ENCODE results near the gene SAC3D1.
A peak's percentile ranks its signal among the peaks of the same experiment; 100 is the strongest.
"Not testable (repeated sequence)": the region's sequence is repeated elsewhere in the genome, so short reads cannot be mapped to it uniquely, and the experiment has no call there.

Gene SAC3D1

DNA sequence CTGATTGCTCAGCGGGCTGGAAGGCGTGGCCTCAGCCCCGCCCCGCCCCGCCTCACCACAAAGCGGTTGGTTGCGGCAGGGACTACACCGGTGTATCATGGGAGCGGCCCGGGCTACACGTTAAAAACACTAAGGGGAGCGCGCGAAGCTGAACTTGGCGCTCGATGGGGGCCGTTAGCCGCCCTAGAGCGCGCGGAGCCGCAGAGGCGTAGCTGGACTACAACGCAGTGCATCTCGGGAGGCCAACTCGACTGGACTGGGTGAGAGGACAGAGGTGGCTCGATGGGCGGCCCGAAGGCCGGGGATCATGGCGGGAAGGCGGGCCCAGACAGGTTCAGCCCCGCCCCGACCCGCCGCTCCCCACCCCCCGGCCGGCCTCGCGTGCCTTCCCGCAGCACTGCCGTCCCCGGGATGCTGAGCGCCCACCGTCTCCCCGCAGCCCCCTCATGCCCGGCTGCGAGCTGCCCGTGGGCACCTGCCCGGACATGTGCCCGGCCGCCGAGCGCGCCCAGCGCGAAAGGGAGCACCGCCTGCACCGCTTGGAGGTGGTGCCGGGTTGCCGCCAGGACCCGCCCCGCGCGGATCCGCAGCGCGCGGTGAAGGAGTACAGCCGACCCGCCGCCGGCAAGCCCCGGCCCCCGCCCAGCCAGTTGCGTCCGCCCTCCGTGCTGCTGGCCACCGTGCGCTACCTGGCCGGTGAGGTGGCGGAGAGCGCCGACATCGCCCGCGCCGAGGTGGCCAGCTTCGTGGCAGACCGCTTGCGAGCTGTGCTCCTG, at the start of gene SAC3D1:
SAC3D1 (plus strand) TSS at position 364 of the 776 bp plus-strand sequence; CDS start at position 447, 83 bp downstream.
- Mint-ChIP-seq H3K9me3 (no peaks in the 10 kb centered on the region), H3K36me3 (ENCODE audit: low read depth) (peaks cover 39% of the 10 kb centered on the region), H3K27me3 (no peaks in the 10 kb centered on the region), H3K4me1 (ENCODE audit: low read depth) (peaks cover 27% of the 10 kb centered on the region), H3K27ac (peak within 1 kb of the TSS; percentile 97), H3K4me3 (peak within 1 kb of the TSS; percentile 86)
- DNase-seq, result peak; percentile 94

DNA sequence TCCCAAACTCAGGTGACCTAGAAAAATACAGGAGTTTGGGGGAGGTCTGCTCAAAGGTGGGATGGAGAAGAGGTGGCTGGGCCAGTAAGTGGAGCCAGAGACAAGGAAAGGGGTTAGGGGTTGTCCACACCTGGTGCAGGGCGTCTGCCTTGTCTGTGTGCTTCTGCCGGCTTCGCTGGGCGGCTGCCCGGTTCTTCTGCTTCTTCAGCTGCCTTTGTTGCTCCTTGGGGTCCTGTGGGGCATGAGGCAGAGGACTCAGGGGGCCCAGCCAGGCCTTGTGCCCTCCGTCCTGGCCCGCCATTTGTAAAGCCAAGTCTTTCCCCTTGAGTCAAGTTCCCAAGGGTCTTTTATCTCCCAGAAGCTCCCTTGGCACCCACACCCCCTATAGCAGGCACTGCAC, 46.7 kb upstream of the SAC3D1 start:
- H3K4me1 Mint-ChIP-seq (ENCODE audit: low read depth), result peaks cover 17% of the 10 kb centered on the region
- no peaks in the 10 kb centered on the region for H3K36me3 Mint-ChIP-seq (ENCODE audit: low read depth)
- no peak overlapping the region for H3K27ac Mint-ChIP-seq
- H3K9me3 Mint-ChIP-seq, result no peaks in the 10 kb centered on the region
- peaks cover 2% of the 10 kb centered on the region for H3K27me3 Mint-ChIP-seq
- no peak overlapping the region for H3K4me3 Mint-ChIP-seq
- DNase-seq, result no peak

DNA sequence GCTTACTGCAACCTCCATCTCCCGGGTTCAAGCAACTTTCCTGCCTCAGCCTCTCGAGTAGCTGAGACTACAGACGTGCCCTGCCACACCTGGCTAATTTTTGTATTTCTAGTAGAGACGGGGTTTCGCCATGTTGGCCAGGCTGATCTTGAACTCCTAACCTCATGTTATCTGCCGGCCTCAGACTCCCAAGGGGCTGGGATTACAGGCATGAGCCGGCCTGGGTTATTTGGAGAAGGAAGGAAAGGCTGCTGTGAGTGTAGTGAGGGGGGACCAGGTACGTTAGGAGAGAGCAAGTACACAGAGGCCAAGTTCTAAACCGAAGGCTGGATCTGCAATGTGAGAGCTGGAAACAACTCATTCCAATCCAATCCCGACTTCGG, 44.7 kb upstream of the SAC3D1 start:
- no peaks in the 10 kb centered on the region for H3K36me3 Mint-ChIP-seq (ENCODE audit: low read depth)

DNA sequence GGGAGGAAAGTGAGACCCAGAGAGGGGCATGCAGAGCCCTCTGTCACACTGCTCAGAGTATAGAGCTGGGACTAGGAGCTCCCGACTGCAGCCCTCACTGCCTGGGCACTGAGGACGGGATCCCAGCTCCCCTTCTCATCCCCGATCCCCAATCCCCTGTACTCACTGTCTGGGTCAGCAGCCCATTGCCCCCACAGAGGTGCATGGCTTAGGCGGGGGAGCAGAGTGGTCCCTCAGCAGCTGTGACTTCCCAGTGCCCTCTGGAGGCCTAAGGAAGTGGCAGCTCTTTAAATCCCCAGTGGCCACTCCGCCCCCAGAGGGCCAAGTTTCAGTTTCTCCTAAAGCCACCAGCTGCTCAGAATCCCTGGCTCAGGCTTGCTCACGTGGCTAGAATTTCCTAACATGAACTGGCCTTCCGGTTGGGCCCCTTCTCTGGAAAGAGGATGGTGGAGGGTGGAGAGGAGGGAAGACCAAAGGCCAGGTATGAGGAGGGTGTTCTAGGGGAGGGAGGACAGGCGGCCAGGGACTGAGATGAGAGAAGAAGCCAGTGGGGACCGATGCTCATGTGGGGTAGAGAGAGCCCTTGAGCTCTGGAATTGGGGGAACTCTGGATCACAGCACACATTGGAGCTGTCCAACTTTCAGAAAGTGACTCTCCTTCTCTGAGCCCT, 44.2 kb upstream of the SAC3D1 start, which contains the start of gene BATF2:
BATF2 (minus strand) TSS at position 262 of the 671 bp plus-strand sequence; CDS start at position 205, 57 bp downstream.
- DNase-seq, result no peak
- Mint-ChIP-seq H3K4me3 (no peak within 1 kb of the TSS), H3K27ac (no peak within 1 kb of the TSS), H3K36me3 (ENCODE audit: low read depth) (no peaks in the 10 kb centered on the region), H3K4me1 (ENCODE audit: low read depth) (peaks cover 11% of the 10 kb centered on the region), H3K27me3 (peaks cover 2% of the 10 kb centered on the region), H3K9me3 (no peaks in the 10 kb centered on the region)

More for the DNA sequence above, 44.7 kb upstream of the SAC3D1 start:
- DNase-seq, result no peak
- H3K27ac Mint-ChIP-seq, result no peak overlapping the region
- peaks cover 2% of the 10 kb centered on the region for H3K27me3 Mint-ChIP-seq
- no peak overlapping the region for H3K4me3 Mint-ChIP-seq
- H3K4me1 Mint-ChIP-seq (ENCODE audit: low read depth), result peaks cover 11% of the 10 kb centered on the region
- H3K9me3 Mint-ChIP-seq, result no peaks in the 10 kb centered on the region

DNA sequence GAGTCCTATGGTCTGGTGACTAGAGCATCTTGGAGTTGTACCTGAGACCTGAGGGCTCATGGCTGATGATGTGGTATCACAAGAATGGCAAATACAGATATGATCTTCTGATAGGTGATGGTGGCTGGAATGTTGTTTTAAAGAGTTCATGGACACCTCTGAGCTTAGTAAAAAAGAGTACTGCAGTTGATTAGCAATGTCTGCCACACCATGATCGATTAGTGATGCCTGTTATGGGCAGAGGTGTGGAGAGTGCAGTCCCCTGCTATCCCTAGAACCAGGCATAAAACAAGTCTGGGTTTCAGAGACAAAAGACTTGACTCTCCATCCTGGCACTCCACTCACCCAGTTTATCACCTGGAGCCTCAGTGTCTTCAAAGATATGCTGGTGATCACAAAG, 42.9 kb upstream of the SAC3D1 start:
- Mint-ChIP-seq H3K4me3 (no peak overlapping the region), H3K36me3 (ENCODE audit: low read depth) (no peaks in the 10 kb centered on the region), H3K9me3 (no peaks in the 10 kb centered on the region)

DNA sequence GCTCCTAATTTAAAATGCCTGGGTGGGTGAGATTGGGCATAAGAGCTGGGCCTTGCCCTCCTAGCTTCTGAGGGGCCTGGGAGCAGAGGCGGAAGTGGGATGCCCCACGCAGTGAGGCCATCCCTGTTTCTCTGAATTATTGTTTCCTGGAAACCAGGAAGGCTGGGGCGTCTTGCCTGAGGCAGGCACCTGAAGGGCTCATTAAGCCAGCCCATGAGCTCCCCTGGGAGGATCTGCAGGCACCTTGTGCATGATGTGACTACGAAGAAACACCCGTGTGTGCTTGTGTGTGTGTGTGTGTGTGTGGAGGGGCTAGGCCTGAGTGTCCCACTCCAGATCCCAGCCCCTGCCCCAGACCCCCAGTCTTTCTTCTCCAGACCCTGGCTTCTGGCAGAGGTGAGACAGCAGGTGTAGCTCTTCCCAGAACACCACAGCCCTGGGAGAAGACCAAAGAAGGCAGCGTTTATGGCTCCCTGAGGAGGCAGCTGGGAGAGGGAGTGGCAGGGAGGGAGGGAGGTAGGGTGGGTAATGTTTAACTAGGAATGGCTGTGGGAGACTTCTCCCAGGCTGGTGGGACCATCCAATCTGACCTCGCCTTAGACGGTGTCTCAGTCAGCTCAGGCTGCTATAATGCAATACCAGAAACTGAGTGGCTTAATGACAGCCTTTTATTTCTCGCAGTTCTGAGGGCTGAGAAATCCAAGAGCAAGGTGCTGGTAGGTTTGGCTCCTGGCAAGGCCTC, 42.1 kb upstream of the SAC3D1 start:
- peaks cover 11% of the 10 kb centered on the region for H3K4me1 Mint-ChIP-seq (ENCODE audit: low read depth)
- H3K27ac Mint-ChIP-seq, result peak overlapping the region; percentile 30
- no peaks in the 10 kb centered on the region for H3K36me3 Mint-ChIP-seq (ENCODE audit: low read depth)
- H3K27me3 Mint-ChIP-seq, result peaks cover 2% of the 10 kb centered on the region
- no peaks in the 10 kb centered on the region for H3K9me3 Mint-ChIP-seq
- H3K4me3 Mint-ChIP-seq, result no peak overlapping the region
- no peak for DNase-seq

More for the DNA sequence above, 42.9 kb upstream of the SAC3D1 start:
- H3K4me1 Mint-ChIP-seq (ENCODE audit: low read depth), result peaks cover 11% of the 10 kb centered on the region
- peak overlapping the region; percentile 30 for H3K27ac Mint-ChIP-seq
- DNase-seq, result no peak
- H3K27me3 Mint-ChIP-seq, result peaks cover 2% of the 10 kb centered on the region

DNA sequence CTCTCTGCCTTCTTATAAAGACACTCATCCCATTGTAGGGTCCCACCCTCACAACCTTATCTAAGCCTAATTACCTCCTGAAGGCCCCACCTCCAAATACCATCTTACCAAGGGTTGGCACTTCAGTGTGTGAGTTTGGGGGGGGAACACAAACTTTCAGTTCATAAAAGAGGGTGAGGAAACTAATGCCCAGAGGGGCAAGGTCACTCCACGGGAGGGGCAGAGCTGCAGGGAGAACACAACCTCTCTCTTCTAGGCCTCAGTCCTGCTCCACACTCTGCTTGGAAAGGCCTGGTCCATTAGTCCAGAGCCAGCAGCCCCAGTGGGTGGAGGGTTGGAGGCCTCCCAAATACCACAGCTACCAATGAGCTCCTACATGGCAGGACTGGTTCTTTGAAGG, 41.5 kb upstream of the SAC3D1 start:
- no peaks in the 10 kb centered on the region for H3K9me3 Mint-ChIP-seq
- no peak for DNase-seq
- no peak overlapping the region for H3K4me3 Mint-ChIP-seq
- H3K36me3 Mint-ChIP-seq (ENCODE audit: low read depth), result no peaks in the 10 kb centered on the region
- H3K4me1 Mint-ChIP-seq (ENCODE audit: low read depth), result peaks cover 11% of the 10 kb centered on the region
- H3K27me3 Mint-ChIP-seq, result peaks cover under 1% of the 10 kb centered on the region
- H3K27ac Mint-ChIP-seq, result no peak overlapping the region

DNA sequence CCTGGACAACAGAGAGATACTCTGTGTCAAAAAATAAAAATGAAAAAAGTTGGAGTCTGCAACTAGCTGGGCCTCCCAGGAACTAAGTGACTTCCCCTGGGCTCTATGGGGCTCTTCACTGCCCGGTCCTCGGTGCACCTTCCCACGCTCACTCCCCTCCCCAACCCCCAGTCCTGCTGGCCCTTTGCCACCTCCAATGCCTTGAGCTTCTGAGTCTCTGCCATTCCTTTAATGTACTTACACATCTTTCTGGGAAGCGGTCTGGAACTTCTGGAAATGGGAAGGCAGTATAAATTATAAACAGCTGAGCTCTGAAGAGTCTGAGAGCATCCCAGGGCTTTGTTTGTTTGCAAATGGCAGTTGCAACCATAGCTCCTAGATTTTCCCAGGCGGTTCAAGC, 38.3 kb upstream of the SAC3D1 start:
- no peaks in the 10 kb centered on the region for H3K27me3 Mint-ChIP-seq
- H3K36me3 Mint-ChIP-seq (ENCODE audit: low read depth), result no peaks in the 10 kb centered on the region
- H3K27ac Mint-ChIP-seq, result no peak overlapping the region
- H3K4me3 Mint-ChIP-seq, result no peak overlapping the region
- DNase-seq, result no peak
- H3K9me3 Mint-ChIP-seq, result no peaks in the 10 kb centered on the region
- H3K4me1 Mint-ChIP-seq (ENCODE audit: low read depth), result peaks cover 10% of the 10 kb centered on the region

DNA sequence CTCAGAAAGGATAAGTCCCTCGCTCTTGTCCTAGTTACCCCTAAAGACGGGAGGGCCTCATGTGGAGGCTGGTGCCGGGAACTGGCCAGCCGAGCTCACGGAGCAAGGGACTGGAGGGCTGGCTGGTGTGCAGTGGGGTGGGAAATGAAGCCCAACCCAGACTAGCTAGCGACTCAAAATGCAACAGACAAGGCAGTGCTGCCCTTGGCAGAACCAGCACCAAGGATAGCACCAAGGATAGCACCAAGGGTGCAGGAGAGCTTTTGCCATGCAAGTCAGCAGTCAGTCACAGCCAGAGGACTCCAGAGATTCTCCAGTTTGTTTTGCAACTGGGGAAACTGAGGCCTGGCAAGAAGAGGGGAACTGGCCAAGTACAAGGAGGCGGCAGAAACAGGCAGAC, 37.7 kb upstream of the SAC3D1 start:
- Mint-ChIP-seq H3K4me1 (ENCODE audit: low read depth) (peaks cover 7% of the 10 kb centered on the region), H3K36me3 (ENCODE audit: low read depth) (no peaks in the 10 kb centered on the region), H3K27ac (no peak overlapping the region), H3K27me3 (no peaks in the 10 kb centered on the region), H3K9me3 (no peaks in the 10 kb centered on the region), H3K4me3 (no peak overlapping the region)
- no peak for DNase-seq

DNA sequence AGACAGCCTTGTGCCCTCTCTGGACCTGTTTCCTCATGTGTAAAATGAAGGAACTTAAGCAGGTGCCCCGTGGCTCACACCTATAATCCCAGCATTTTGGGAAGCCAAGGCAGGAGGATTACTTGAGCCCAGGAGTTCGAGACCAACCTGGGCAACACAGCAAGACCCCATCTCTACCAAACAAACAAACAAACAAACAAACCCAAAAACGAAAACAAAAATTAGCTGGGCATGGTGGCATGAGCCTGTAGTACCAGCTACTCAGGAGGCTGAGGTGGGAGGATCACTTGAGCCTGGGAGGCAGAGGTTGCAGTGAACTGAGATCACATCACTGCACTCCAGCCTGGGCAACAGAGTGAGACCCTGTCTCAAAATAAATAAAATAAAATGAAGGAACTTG, 37.0 kb upstream of the SAC3D1 start:
- not testable (repeated sequence) for DNase-seq; H3K36me3 Mint-ChIP-seq (ENCODE audit: low read depth); H3K9me3 Mint-ChIP-seq

DNA sequence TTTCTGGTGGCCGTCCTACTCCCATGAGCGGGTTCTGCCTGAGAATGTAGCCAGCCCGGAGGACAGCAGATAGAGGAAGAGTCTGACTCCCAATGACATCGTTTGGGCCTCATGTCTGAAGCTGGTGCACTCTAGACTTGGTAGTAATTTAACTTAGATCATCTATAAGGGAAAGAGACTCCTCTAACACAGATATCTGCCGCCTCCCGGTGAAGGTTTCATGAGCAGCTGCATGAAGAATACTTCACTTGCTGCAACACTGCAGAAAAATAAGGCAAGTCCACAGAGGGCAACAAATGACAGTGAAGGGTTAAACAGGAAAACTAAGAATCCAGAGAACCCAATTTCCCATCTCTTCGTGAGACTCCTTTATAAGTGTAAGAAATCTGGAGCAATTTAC, 33.0 kb upstream of the SAC3D1 start:
- Mint-ChIP-seq H3K4me3 (no peak overlapping the region), H3K9me3 (no peaks in the 10 kb centered on the region), H3K27me3 (no peaks in the 10 kb centered on the region), H3K27ac (no peak overlapping the region), H3K36me3 (ENCODE audit: low read depth) (no peaks in the 10 kb centered on the region), H3K4me1 (ENCODE audit: low read depth) (peaks cover 3% of the 10 kb centered on the region)
- DNase-seq, result no peak

More for the DNA sequence above, 37.0 kb upstream of the SAC3D1 start:
- not testable (repeated sequence) for H3K27ac Mint-ChIP-seq; H3K4me1 Mint-ChIP-seq (ENCODE audit: low read depth); H3K4me3 Mint-ChIP-seq; H3K27me3 Mint-ChIP-seq

DNA sequence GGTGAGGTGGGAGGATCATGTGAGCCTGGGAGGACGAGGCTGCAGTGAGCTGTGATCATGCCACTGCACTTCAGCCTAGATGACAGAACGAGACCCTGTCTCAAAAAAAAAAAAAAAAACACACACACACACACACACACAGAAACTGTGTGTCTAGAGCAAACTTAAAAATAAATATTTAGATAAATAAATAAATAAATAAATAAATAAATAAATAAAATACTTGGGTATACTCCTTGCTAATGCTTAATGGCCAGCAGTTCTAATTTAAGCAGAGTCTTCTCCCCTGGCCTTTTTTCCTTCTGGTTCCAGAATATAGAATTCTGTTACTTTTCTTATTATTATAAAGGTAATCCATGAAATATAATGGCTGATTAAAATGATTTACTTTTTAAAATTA, 32.1 kb upstream of the SAC3D1 start:
- no peaks in the 10 kb centered on the region for H3K9me3 Mint-ChIP-seq
- no peak overlapping the region for H3K4me3 Mint-ChIP-seq
- no peaks in the 10 kb centered on the region for H3K27me3 Mint-ChIP-seq
- H3K4me1 Mint-ChIP-seq (ENCODE audit: low read depth), result peaks cover 10% of the 10 kb centered on the region
- DNase-seq, result no peak
- H3K36me3 Mint-ChIP-seq (ENCODE audit: low read depth), result peaks cover 2% of the 10 kb centered on the region
- H3K27ac Mint-ChIP-seq, result no peak overlapping the region

DNA sequence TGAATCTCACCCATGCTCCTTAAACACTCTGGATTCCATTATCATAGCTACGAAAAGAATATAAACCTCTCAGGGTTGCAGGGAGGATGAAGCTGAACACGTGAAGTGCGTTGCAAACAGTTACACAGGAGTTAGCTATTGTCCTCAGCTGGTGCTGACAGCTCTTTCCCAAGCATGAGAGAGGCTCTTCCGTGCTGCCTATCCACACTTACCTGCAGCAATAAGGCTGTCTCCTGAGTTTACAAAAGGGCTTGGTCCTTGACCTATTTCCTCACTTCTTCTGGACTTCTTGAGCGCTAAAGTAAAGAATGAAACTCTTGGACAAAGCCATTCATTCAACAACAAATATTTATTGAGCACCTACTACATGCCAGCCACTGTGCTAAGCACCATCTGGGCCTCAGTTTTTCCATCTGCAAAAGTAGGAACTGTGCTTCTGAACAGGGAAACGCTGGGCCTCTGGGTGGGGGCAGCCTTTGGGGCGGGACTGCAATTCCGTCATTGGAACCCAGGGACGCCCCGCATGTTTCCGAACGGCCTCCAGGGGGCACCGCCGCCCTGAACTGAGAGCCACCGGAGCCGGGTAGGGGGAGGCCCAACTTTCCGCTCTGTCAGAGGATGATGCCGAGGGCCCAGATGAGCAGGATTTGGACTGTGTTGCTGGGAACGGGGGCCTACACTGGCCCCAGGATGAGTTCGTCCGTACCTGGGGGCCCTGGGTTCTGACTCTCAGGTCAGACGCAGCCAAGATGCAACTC, 27.7 kb upstream of the SAC3D1 start:
- H3K27ac Mint-ChIP-seq, result peak overlapping the region; percentile 99

More for the DNA sequence above, 27.7 kb upstream of the SAC3D1 start:
- Mint-ChIP-seq H3K36me3 (ENCODE audit: low read depth) (peaks cover 27% of the 10 kb centered on the region), H3K4me1 (ENCODE audit: low read depth) (peaks cover 31% of the 10 kb centered on the region), H3K4me3 (peak overlapping the region; percentile 89), H3K9me3 (no peaks in the 10 kb centered on the region), H3K27me3 (no peaks in the 10 kb centered on the region)
- peak; percentile 93 for DNase-seq
